NK-92 treated with Interleukin-12 subunit alpha and Interleukin-12 subunit beta, amount 100 ng/mL, for 24 hours (cell line): ENCODE data around the gene PDZD8.
A peak's percentile ranks its signal among the peaks of the same experiment; 100 is the strongest.

Experiments used
- DNase-seq: peaks from one replicate; lab custom pipeline; 2025; lab: John Stamatoyannopoulos, UW

PDZD8 gene, protein sequence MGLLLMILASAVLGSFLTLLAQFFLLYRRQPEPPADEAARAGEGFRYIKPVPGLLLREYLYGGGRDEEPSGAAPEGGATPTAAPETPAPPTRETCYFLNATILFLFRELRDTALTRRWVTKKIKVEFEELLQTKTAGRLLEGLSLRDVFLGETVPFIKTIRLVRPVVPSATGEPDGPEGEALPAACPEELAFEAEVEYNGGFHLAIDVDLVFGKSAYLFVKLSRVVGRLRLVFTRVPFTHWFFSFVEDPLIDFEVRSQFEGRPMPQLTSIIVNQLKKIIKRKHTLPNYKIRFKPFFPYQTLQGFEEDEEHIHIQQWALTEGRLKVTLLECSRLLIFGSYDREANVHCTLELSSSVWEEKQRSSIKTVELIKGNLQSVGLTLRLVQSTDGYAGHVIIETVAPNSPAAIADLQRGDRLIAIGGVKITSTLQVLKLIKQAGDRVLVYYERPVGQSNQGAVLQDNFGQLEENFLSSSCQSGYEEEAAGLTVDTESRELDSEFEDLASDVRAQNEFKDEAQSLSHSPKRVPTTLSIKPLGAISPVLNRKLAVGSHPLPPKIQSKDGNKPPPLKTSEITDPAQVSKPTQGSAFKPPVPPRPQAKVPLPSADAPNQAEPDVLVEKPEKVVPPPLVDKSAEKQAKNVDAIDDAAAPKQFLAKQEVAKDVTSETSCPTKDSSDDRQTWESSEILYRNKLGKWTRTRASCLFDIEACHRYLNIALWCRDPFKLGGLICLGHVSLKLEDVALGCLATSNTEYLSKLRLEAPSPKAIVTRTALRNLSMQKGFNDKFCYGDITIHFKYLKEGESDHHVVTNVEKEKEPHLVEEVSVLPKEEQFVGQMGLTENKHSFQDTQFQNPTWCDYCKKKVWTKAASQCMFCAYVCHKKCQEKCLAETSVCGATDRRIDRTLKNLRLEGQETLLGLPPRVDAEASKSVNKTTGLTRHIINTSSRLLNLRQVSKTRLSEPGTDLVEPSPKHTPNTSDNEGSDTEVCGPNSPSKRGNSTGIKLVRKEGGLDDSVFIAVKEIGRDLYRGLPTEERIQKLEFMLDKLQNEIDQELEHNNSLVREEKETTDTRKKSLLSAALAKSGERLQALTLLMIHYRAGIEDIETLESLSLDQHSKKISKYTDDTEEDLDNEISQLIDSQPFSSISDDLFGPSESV

DNA sequence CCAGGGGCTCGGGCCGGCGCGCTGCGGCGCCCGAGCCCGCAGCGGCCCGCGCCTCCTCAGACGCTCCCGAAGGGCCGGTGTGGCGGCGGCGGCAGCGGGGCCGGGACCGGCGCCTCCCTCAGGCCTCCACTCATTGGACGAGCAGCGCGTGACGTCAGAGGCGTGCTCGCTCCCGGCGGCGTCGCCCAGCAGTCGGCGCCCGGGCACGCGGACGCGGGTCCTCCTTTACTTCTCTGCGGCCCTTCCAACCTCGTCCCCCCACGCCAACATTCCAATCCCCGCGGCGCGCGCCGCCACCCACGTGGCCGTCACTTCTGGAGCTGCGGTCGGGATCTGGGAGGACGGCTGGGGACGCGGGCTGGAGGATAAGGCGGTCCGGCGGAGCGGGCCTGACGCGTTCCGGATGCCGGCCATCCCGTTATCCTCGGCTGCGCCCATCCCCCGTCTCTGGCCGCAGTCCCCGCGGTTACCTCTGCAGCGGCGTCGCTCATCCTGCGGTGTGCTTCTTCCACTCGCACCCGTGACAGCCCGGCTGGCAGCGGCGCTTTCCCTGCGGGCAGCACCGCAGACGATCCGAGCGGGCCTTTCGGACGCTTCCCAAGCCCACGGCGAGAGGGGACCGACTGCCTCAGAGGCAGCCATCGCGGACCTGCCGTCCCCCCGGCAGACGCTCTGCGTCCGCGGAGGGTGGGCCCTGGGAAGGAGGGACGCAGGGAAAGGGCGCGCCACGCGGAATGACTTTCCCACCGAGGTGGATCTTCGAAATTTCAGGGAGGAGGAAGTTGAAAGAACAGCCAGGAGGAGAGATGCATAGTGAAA, at the start of gene PDZD8:
Gene PDZD8 (minus strand): TSS at position 81 of the 819 bp plus-strand sequence. CDS start 213 bp downstream, outside the sequence.
- DNase-seq = peak; percentile 71

DNA sequence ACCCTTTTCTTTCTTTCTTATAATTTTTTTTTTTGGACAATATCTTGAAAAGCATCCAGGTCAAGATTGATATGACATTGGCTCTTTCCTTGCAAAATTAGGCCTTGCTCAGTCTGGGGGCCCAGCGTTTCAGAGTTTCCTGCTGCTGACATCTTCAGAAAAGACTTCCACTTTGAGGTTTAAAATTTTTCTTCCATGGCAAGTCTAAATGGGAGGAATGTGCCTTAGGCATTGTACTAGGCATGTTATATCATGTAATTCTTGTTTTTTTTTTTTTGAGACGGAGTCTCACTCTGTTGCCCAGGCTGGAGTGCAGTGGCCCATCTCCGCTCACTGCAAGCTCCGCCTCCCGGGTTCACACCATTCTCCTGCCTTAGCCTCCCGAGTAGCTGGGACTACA, 48.9 kb upstream of the PDZD8 start:
- DNase-seq = no peak

DNA sequence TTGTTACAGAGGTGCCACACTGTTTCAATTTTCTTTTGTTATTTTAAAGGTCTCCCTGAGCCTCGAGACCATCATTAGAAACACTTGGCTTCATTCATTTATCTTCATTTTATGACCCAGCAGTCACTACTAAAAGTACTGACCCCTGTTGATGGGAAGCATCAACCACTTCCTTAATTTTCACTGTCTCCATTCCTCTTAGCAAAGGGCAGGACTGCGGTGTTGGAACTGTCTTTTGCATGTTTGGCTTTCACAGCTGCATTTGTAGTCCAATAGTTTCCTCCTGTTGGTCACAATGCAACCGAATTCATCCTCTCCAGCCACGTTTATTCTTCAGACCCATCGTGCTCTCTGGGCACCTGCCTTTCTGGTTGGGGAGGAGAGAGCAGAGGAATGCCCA, 46.7 kb upstream of the PDZD8 start:
- DNase-seq = no peak

DNA sequence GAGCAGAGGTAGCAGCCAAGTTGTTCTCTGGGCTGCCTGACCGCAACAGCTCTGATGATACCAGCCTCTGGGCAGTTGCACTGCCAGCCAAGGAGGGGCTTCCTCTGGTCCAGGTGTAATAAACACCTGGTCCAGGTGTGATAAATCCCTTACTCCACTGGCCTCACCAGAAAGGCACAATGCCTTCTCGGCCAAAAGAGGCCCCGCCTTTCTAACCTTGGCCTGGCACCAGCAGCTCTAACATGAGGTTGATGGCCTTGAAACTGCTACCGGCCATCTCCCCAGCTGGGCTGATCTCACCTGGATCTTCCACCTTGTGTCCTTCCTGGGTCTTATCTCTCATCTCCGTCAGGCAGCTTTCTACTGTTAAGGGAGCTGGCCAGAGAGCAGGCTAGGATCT, 45.5 kb upstream of the PDZD8 start:
- DNase-seq = no peak

DNA sequence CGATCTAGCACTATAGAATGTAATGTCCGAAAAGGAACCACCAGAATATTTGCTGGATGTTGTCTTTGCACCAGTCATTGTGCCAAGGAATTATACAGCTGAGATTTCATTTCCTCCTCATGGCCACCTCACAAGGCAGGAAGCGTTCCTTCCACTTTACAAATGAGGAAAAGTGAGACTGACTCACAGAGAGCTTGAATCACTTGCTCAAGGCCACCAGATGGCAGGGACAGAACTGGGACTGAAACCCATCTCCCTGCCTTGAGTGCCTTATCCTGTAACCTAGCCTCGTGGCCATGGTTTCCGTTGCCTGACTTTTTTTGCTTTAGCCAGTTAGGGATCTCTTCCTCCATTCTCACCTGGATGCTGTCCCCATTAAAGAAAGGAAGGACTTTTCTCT, 44.7 kb upstream of the PDZD8 start:
- DNase-seq = no peak

DNA sequence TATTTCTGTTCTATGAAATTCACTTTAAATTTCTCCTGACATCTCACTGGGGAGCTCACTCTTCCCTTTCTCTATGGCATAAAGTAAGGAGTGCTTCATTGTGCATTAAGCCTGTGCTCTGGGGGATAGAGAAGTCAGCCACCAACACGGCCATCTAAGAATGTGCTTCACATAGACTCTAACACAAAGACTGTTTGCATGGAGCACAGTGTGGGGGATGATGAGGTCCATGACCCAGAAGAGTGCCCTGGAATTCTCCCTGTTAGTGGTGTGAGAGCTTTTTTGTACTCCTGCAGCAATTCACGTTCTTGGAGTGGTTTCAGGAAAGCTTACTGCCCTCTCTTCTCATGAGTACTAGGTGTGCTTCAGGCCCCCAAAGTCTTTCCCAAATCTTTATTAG, 43.9 kb upstream of the PDZD8 start:
- DNase-seq = no peak

DNA sequence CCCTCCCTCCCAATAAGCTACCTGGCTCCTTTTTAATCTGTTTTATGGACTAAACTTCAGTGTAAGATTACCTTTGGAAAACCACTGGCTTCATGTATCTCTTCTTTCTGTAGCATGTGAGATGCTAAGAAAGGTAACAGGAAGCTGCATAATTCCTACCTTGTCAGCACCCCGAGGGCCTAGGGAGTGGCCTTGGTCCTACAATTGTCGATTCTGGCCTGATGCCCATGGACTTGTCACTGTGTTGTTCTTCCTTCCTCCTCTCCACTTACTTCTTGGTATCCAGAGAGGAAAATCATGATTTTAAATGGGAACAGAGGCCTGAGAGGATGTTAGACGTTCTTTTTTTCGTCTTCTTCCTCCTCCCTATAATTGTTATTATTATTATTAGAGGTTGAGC, 42.9 kb upstream of the PDZD8 start:
- DNase-seq = no peak

DNA sequence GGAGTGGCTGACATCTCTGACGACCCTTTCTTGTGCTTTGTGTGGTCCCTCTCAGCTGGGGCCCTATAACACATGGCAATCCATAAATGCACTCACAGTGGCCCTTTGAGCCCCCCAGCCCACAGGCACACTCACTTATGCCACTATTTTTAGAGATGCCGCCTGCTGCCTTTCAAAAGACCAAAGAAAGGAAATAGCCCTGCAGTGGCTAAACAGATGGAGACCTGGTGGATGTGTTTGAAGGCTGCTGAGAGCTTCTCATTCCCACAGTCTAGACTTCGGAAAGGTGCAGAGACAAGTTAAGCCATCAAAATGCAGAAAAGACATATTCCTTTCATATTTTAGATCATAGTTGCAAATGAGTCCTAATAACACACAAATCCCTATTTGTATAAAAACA, 42.0 kb upstream of the PDZD8 start:
- DNase-seq = no peak

DNA sequence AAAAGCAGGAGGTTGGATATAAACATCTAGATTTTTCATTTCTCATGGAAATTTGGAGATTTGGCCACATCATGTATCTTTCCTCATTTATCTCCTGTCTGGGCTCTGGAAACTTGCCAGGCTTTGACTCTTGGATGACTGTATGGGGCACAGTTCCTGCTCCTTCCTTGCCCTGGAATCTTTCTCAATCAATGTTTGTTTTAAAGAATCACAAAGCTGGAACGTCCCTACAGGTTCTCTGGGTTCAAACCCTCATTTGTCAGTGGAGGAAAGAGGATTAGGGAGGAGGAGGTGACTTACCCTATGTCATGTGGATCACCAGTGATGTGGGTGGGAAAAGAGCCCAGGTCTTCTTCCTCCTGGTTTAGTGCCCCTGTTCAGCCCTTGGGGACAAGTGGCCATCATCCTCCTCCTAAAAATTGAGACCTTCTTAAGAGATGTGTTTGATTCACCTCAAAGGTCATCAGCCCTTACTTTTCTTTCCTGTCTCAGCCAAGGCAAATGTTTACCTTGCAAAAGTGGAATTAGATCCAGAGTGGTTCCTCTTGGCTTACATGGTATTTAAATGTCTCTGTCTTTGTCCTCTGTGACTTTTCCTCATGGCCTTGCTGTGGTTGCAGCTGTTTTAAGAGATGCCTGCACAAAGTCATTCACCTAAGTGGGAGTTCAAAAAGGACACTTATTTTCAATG, 38.8 kb upstream of the PDZD8 start:
- no peak for DNase-seq

DNA sequence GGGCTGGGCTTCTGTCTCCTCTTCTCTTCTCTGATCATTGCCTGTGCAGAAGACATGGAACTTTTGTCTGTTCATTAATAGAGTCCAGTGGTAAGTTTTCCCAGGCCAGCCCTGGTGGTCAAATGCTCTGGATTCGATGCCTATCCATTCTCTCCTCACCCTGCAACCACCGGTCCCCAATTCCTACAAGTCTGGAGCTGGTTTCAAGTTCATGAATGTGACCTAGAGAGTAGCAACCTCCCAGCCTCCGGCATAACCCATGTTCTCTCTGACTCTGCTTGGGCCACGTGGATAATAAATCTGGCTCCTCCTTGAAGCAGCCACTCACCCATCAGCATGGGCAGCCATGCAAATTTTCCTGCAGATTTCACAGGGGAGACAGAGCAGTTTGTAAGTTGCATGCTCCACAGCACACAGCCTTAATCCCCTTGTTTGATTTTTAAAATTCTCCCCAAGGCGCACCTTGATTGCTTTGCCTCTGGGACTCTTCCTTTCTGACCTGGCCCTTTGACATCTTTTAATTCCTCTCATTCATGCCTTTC, 37.3 kb upstream of the PDZD8 start:
- DNase-seq = no peak

DNA sequence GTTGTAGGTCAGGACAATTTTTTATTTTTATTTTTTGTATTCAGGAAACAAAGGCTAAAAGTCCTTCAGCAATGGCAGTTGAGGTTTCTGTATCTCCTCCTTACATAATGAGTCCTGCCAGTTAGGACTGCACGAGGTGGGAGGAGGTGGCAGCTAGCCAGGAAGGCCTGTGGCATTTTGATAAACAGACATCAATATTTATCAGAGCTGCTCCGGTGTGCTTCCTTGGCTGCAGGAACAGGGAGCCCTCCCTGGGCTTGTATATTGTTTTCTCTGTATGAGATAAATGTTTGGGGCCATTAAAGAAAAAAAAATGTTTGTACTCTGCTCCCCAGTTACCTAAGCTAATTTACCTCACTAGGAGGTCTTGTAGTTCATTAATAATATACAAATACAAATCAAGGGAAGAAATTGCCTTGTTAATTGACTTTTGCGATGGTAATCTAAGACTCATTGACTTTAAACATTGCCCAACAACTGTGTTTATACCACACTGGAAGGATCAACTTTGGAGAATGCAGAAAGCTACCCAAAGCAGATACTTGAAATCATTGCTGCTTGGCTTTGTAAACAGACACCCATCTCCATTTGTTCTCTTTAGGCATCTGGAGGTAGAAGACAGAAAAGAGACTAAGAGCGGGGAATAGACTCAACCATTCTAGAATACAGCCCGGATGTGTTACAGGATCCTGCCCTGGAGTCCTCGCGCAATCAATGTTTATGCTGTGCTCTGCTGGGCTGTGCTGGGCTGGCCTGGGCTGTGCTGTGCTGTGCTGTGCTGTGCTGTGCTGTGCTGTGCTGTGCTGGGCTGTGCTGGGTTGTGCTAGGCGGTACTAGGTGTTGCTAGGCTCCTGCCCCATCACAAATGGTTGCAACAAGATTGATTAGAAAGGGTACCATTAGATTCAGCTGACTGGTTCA, 36.5 kb upstream of the PDZD8 start:
- DNase-seq = no peak

DNA sequence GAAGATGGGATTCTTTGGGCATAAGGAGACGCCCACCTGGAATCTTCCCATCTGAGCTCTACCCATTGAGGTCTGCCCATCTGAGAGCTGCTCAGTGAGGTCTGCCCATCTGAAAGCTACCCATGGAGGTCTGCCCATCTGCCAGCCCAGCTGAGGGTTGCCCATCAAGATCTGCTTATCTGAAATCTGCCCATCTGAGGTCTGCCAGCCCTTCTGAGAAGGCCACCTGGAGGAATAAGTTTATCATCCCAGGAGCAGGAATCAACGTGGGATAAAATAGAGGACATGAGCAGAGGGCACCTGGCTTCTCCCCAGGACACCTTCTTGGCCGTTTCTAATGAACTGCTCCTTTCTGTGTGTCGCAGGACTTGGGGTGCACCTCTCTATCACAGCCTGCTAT, 35.3 kb upstream of the PDZD8 start:
- no peak for DNase-seq

DNA sequence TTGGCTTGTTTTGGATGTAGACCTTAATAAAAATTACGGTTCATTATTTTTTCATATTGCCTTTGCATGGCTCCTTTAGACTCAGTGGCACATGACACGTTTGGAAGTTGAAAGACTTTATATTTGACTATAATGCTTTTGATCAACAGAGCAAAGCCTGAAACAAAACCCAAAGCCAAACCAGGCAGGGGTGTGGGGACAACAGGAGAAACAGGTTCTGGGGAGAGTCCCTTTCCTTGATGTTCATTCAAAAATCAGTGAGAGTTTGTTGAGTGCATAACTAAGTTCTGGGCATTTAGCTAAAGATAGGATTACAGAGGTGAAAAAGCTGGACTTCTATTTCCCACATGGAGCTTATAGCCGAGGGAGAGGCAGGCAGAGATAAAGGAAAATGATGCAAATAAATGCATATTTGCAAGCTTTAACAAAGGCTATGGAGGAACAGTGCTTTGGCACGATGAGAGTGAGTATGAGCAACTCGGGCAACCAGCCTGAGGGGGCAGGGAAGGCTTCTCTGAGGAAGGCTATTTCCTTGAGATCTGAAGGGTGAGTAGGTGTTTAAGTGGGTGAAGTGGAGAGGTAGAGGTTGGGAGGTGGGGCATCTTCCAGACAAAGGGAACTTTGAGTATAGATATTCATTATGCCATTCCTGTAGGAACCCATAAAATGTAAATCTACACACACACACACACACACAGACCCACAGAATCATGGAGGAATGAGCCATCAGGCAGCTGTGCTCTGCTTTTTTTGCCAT, 34.5 kb upstream of the PDZD8 start:
- DNase-seq = no peak

DNA sequence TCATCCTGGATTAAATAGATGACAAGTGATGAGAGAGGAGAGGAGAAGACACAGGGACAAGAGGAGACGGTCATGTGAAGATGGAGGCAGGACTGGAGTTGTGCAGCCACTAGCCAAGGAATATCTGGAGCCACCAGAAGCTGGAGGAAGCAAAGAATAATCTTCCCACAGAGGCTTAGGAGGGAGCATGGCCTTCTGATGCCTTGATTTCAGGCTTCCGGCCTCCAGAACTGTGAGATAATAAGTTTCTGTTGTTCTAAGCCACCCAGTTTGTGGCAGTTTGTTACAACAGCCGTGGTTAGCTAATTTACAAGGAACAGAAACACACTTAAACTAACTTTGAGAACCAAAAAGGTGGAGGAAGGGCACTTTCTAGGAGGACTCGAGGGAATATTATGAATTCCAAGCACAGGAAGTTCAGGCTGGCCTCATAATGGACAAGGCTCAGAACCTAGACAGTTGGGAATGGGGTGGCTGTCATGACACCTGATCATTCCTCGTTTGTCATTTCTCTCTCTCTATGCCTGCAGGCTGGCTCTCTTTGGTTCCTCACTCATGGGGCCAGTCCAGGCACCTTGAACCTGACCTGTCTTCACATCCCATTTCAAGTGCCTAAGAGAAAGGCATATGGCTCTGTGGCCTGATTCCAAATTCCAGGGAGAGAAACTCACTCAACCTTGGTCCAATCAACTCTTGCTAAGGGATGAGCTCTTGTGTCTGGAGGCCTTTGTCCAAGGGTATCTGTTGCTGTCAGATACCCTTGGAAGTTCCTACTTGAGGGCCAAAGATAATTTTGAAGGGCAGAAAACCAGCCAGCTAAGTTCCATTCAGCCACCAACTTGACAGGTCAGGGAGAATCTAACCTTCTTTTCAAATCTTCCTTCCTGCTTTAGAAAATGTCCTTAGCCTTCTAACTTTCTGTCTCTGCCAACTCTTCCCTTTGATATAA, 33.5 kb upstream of the PDZD8 start:
- DNase-seq = no peak

DNA sequence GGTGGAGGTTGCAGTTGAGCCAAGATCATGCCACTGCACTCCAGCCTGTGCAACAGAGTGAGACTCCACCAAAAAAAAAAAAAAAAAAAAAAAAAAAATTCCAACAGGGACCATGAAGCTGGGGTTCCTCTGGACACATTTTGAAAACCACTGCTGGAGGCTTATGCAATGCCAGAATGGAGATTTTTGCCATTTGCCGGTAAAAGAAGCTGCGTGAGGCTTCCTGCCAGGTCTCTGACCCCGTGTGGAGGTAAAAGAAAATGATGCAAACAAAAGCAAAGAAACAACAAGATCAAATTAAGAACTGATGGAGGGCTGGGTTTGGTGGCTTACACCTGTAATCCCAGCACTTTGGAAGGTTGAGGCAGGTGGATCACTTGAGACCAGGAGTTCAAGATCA, 30.5 kb upstream of the PDZD8 start:
- DNase-seq = no peak

DNA sequence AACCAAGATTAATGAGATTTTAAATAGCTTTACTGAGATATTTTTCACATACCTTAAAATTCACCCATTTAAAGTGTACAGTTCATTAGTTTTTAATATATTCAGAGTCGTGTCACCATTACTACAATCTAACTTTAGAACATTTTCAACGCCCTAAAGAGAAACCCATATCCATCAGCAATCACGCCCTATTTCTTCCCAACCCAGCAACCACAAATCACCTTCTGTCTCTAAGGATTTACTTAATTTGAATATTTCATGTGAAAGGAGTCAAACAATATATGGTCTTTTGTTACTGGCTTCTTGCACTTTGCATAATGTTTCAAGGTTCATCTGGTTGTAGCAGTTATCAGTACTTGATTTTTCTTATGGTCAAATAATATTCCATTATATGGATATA, 25.1 kb upstream of the PDZD8 start:
- no peak for DNase-seq

DNA sequence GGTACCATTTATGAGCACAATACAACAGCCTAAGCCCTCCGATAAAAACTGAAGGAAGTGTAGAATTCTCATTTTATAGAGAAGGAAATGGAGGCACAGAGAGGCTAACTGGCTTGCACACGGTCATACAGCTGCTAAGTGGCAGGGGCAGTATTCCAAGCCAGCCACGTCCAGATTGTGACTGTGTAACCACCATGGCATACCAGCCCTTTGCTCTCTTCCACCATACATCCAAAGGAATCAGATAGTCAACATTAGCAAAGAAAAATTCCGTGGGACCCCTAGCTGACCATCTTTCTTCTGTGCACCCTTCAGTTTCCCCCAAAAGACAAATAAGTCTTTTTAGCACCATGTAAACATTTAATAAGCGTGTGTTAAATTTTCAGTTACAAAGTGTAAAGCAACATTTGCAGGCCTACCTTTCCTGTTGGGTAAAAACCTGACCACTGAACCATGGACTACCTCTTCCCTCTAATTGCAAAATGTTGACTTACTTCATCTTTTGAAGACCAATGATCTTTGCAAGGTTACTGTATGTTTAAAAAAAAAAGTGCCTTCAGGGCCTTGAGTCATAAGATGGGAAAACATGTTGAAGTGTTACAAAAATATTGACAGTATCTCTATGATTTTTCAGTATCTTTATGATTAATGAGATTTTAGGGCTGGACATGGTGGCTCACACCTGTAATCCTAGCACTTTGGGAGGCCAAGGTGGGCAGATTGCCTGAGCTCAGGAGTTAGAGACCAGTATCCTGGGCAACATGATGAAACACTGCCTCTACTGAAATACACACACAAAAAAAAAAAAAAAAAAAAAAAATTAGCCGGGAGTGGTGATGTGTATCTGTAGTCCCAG, 24.3 kb upstream of the PDZD8 start:
- DNase-seq = no peak
